H9 (cell line): ENCODE measurements around the gene STX17. TPM values are rescaled to one million over a fixed set of nuclear protein-coding genes. Genes with fewer than 3 reads are reported as not detected.

ENCODE experiments used
- DNase-seq: peaks from one replicate; pipeline ENCODE4 v3.0.0-alpha.2; 2017
- H2AFZ ChIP-seq: one replicate; pipeline ENCODE4 v1.6.1; 2013; ENCODE audit warnings: mild to moderate bottlenecking, low read length, control low read depth, moderate library complexity
- H2AK5ac ChIP-seq: 2 replicates; pipeline ENCODE4 v1.6.1; 2013; ENCODE audit warnings: low read length, control low read depth, mixed read lengths; ENCODE audit not compliant: insufficient read length
- H2BK120ac ChIP-seq: one replicate; pipeline ENCODE4 v1.6.1; 2013; ENCODE audit warnings: low read depth, mild to moderate bottlenecking, low read length, control low read depth, inconsistent platforms; ENCODE audit not compliant: poor library complexity, severe bottlenecking
- H2BK12ac ChIP-seq: 2 replicates; pipeline ENCODE4 v1.6.1; 2013; ENCODE audit warnings: low read length, control low read depth, mixed read lengths, low read depth; ENCODE audit not compliant: insufficient read length
- H2BK15ac ChIP-seq: 2 replicates; pipeline ENCODE4 v1.6.1; 2013; ENCODE audit warnings: low read depth, low read length, control low read depth
- H2BK20ac ChIP-seq: one replicate; pipeline ENCODE4 v1.6.1; 2013; ENCODE audit warnings: low read depth, mild to moderate bottlenecking, low read length, control low read depth, inconsistent platforms; ENCODE audit not compliant: poor library complexity, severe bottlenecking
- H2BK5ac ChIP-seq: 2 replicates; pipeline ENCODE4 v1.6.1; 2013; ENCODE audit warnings: low read length, control low read depth, mixed read lengths; ENCODE audit not compliant: insufficient read length
- H3K14ac ChIP-seq: 2 replicates; pipeline ENCODE4 v1.6.1; 2013; ENCODE audit warnings: low read length, control low read depth; ENCODE audit not compliant: insufficient read depth
- H3K18ac ChIP-seq: 2 replicates; pipeline ENCODE4 v1.6.1; 2013; ENCODE audit warnings: low read depth, mild to moderate bottlenecking, mixed read lengths, low read length, control low read depth; ENCODE audit not compliant: insufficient read length
- H3K23ac ChIP-seq: 2 replicates; pipeline ENCODE4 v1.6.1; 2013; ENCODE audit warnings: low read length, control low read depth, mixed read lengths, low read depth; ENCODE audit not compliant: insufficient read length
- H3K23me2 ChIP-seq: 2 replicates; pipeline ENCODE4 v1.6.1; 2013; ENCODE audit warnings: low read depth, mild to moderate bottlenecking, mixed read lengths, low read length, control low read depth; ENCODE audit not compliant: insufficient read length, poor library complexity, severe bottlenecking
- H3K27ac ChIP-seq: 2 replicates; pipeline ENCODE4 v1.5.1; 2013; ENCODE audit warnings: low read length, control low read depth, mixed read lengths, low read depth; ENCODE audit not compliant: insufficient read length
- H3K27me3 ChIP-seq: 2 replicates; pipeline ENCODE4 v1.6.1; 2013; ENCODE audit warnings: low read length, control low read depth, inconsistent platforms; ENCODE audit not compliant: insufficient read depth
- H3K4ac ChIP-seq: 2 replicates; pipeline ENCODE4 v1.6.1; 2013; ENCODE audit warnings: low read depth, mild to moderate bottlenecking, control low read depth, inconsistent platforms, low read length, moderate library complexity
- H3K4me1 ChIP-seq: 2 replicates; pipeline ENCODE4 v1.6.1; 2013; ENCODE audit warnings: low read length, control low read depth, inconsistent platforms; ENCODE audit not compliant: insufficient read depth
- H3K4me2 ChIP-seq: 2 replicates; pipeline ENCODE4 v1.6.1; 2013; ENCODE audit warnings: low read length, control low read depth, mixed read lengths; ENCODE audit not compliant: insufficient read length, insufficient read depth
- H3K56ac ChIP-seq: 2 replicates; pipeline ENCODE4 v1.6.1; 2013; ENCODE audit warnings: low read depth, mild to moderate bottlenecking, mixed read lengths, low read length, control low read depth; ENCODE audit not compliant: insufficient read length
- H3K79me1 ChIP-seq: 2 replicates; pipeline ENCODE4 v1.6.1; 2013; ENCODE audit warnings: low read depth, mild to moderate bottlenecking, moderate library complexity, low read length, control low read depth, inconsistent platforms; ENCODE audit not compliant: insufficient read depth, poor library complexity, severe bottlenecking
- H3K79me2 ChIP-seq: 2 replicates; pipeline ENCODE4 v1.6.1; 2013; ENCODE audit warnings: low read length, control low read depth, inconsistent platforms; ENCODE audit not compliant: insufficient read depth
- H3K9ac ChIP-seq: 2 replicates; pipeline ENCODE4 v1.6.1; 2013; ENCODE audit warnings: low read length, control low read depth, mixed read lengths; ENCODE audit not compliant: insufficient read length; ENCODE audit errors: extremely low read depth
- H3K9me3 ChIP-seq: one replicate; pipeline ENCODE4 v1.6.1; 2013; ENCODE audit warnings: low read depth, low read length, inconsistent platforms; ENCODE audit not compliant: control insufficient read depth
- H3T11ph ChIP-seq: one replicate; pipeline ENCODE4 v1.6.1; 2013; ENCODE audit warnings: mild to moderate bottlenecking, low read length, control low read depth, inconsistent platforms
- H4K20me1 ChIP-seq: one replicate; pipeline ENCODE4 v1.6.1; 2013; ENCODE audit not compliant: control insufficient read depth, insufficient read length, insufficient read depth
- H4K5ac ChIP-seq: 2 replicates; pipeline ENCODE4 v1.6.1; 2013; ENCODE audit warnings: low read depth, mild to moderate bottlenecking, mixed read lengths, low read length, control low read depth; ENCODE audit not compliant: insufficient read length
- H4K8ac ChIP-seq: replicated peaks from 2 replicates; pipeline ENCODE4 v1.6.1; 2013; ENCODE audit warnings: low read length, control low read depth, mixed read lengths, low read depth; ENCODE audit not compliant: insufficient read length
- H4K91ac ChIP-seq: 2 replicates; pipeline ENCODE4 v1.6.1; 2013; ENCODE audit warnings: low read depth, mild to moderate bottlenecking, moderate library complexity, mixed read lengths, low read length, control low read depth; ENCODE audit not compliant: insufficient read length
- H3K27ac Mint-ChIP-seq, 3 experiments: 2 replicates in 2 of 3; 3 replicates in 1 of 3; pipeline ENCODE4 v1.8.0; 2020 to 2021; ENCODE audit warnings: mixed read lengths in 3 of 3, mild to moderate bottlenecking in 1 of 3, moderate library complexity in 1 of 3
- H3K27me3 Mint-ChIP-seq: 2 replicates; pipeline ENCODE4 v1.8.0; 2021; ENCODE audit warnings: low read depth, mild to moderate bottlenecking, moderate library complexity, mixed read lengths
- H3K36me3 Mint-ChIP-seq, 3 experiments: 2 replicates in 2 of 3; 3 replicates in 1 of 3; pipeline ENCODE4 v1.8.0; 2020 to 2021; ENCODE audit warnings: low read depth in 3 of 3, mixed read lengths in 3 of 3; ENCODE audit not compliant: insufficient read depth in 1 of 3
- H3K4me1 Mint-ChIP-seq, 2 experiments: 2 replicates each; pipeline ENCODE4 v1.8.0; 2020; ENCODE audit warnings: mixed read lengths in 2 of 2
- H3K4me3 Mint-ChIP-seq, 2 experiments: 2 replicates in 1 of 2; 3 replicates in 1 of 2; pipeline ENCODE4 v1.8.0; 2020 to 2021; ENCODE audit warnings: mild to moderate bottlenecking in 2 of 2, mixed read lengths in 2 of 2, moderate library complexity in 1 of 2
- H3K9me3 Mint-ChIP-seq, 2 experiments: 2 replicates in 1 of 2; 3 replicates in 1 of 2; pipeline ENCODE4 v1.8.0; 2020; ENCODE audit warnings: mild to moderate bottlenecking in 2 of 2, mixed read lengths in 2 of 2, moderate library complexity in 1 of 2
- total RNA-seq: library from RNA; stranded (reverse); gene quantifications from 2 replicates; pipeline ENCODE4 v1.2.1, GENCODE V29; 2021
- TF ChIP-seq, protein P1 (sequence below): fragments of 200-600 bp; sonication (generic); conservative IDR thresholded peaks from 3 replicates; pipeline ENCODE4 v1.8.0; 2021; ENCODE audit warnings: antibody characterized with exemption, mild to moderate bottlenecking

Gene STX17
- total RNA-seq, 1 experiment from 2014 or later, result 21.2 TPM

DNA sequence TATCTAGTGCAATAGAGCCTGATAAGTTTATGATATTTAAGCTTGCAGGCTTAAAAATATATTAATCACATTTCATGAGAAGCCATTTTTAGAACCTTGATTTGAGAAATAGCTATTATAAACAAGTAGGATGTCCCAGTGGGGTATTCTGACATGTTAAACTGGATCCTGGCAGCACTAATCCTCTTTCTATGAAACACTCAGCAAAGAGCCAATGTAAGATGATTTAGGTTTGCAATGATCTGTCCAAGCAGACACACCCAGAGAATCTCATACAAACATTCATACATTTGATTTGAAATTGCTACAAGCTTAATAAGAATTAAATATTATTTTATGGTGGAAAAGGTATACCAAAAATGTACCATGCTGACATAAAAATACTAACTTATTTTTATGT, 105.8 kb downstream of the STX17 start:
- Histone ChIP-seq H3K9ac (no peak overlapping the region), H2BK20ac (no peak overlapping the region), H3K4me2 (no peak overlapping the region), H3K23ac (no peak overlapping the region), H3K23me2 (no peaks in the 10 kb centered on the region), H2AFZ (no peak overlapping the region), H3K14ac (no peak overlapping the region), H3K18ac (no peak overlapping the region), H3K4ac (no peak overlapping the region), H3K4me1 (no peaks in the 10 kb centered on the region), H4K8ac (no peak overlapping the region), H3K56ac (no peak overlapping the region), H2BK5ac (no peak overlapping the region), H3K27ac (no peak overlapping the region), H4K91ac (no peak overlapping the region), H3K79me1 (no peaks in the 10 kb centered on the region), H3K79me2 (no peaks in the 10 kb centered on the region), H2BK15ac (no peak overlapping the region), H3K27me3 (no peaks in the 10 kb centered on the region), H3T11ph (no peak overlapping the region), H2AK5ac (no peak overlapping the region), H4K20me1 (no peaks in the 10 kb centered on the region), H4K5ac (no peak overlapping the region), H2BK12ac (no peak overlapping the region), H2BK120ac (no peak overlapping the region), H3K9me3 (no peaks in the 10 kb centered on the region)
- Mint-ChIP-seq H3K4me1 (0 out of 4 replicates have a peak, but pooled peaks cover 0 to 2% of the 10 kb centered on the region in 2 experiments), H3K27me3 (no peaks in the 10 kb centered on the region), H3K36me3 (peaks cover 0 to 1% (median 0%) of the 10 kb centered on the region in 3 experiments; a peak in 1 of 7 replicates), H3K9me3 (0 out of 5 replicates have a peak, but pooled peaks cover 0 to 2% of the 10 kb centered on the region in 2 experiments), H3K27ac (no peak overlapping the region), H3K4me3 (no peak overlapping the region)
- DNase-seq, result no peak
- TF ChIP-seq, protein P1, sequence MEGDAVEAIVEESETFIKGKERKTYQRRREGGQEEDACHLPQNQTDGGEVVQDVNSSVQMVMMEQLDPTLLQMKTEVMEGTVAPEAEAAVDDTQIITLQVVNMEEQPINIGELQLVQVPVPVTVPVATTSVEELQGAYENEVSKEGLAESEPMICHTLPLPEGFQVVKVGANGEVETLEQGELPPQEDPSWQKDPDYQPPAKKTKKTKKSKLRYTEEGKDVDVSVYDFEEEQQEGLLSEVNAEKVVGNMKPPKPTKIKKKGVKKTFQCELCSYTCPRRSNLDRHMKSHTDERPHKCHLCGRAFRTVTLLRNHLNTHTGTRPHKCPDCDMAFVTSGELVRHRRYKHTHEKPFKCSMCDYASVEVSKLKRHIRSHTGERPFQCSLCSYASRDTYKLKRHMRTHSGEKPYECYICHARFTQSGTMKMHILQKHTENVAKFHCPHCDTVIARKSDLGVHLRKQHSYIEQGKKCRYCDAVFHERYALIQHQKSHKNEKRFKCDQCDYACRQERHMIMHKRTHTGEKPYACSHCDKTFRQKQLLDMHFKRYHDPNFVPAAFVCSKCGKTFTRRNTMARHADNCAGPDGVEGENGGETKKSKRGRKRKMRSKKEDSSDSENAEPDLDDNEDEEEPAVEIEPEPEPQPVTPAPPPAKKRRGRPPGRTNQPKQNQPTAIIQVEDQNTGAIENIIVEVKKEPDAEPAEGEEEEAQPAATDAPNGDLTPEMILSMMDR, result no peak
